Thyroid gland (tissue), 4 donors: ENCODE results near the gene ARHGEF11. TPM values are rescaled to one million over a fixed set of nuclear protein-coding genes. Genes with fewer than 3 reads are reported as not detected.

Source experiments
- DNase-seq, 2 donors: peaks; one replicate each; pipeline ENCODE4 v3.0.0-alpha.2; 2019
- H3K27ac ChIP-seq, 3 donors: fragments of 200-600 bp; sonication (generic); 1 replicate in 2 of 3; 2 replicates in 1 of 3; pipeline ENCODE4 v1.5.1; 2016 to 2019; ENCODE audit warnings: mild to moderate bottlenecking in 1 of 3, moderate library complexity in 1 of 3
- H3K27me3 ChIP-seq: fragments of 200-600 bp; sonication (generic); one replicate; pipeline ENCODE4 v1.5.1; 2019
- H3K36me3 ChIP-seq, 2 donors: fragments of 200-600 bp; sonication (generic); one replicate each; pipeline ENCODE4 v1.5.1; 2016 to 2019
- H3K4me1 ChIP-seq, 2 donors: fragments of 200-600 bp; sonication (generic); one replicate each; pipeline ENCODE4 v1.5.1; 2017 to 2019
- H3K4me3 ChIP-seq, 3 donors: fragments of 200-600 bp; sonication (generic); replicated peaks in 1 of 3; 1 replicate in 2 of 3; 2 replicates in 1 of 3; pipeline ENCODE4 v1.5.1; 2016; ENCODE audit warnings: mild to moderate bottlenecking in 1 of 3
- H3K9me3 ChIP-seq: fragments of 200-600 bp; sonication (generic); one replicate; pipeline ENCODE4 v1.5.1; 2017
- CTCF ChIP-seq, 6 experiments: fragments of 200-600 bp in 3 of 6; fragments of 450-650 bp in 3 of 6; sonication (generic) in 3 of 6; IDR thresholded peaks; one replicate each; pipeline ENCODE4 v1.5.1; 2016 to 2019; ENCODE audit warnings: antibody characterized with exemption in 6 of 6, mild to moderate bottlenecking in 2 of 6, inconsistent platforms in 1 of 6, moderate library complexity in 1 of 6
- POLR2A ChIP-seq, 2 donors: fragments of 450-650 bp; IDR thresholded peaks; one replicate each; pipeline ENCODE4 v1.6.1; 2017; ENCODE audit warnings: antibody characterized with exemption in 2 of 2, mild to moderate bottlenecking in 2 of 2, moderate library complexity in 1 of 2
- WGBS, 2 donors: methylation state at CpG; one replicate each; pipeline ENCODE4 v1.1.5; 2017; 5-methylcytosine and 5-hydroxymethylcytosine counted together
- intact Hi-C: fragments of 100-400 bp; cut with DNase I; formaldehyde crosslinking; loops from one replicate; pipeline ENCODE4 v1.15.1; 2023
- total RNA-seq, 4 donors: library from RNA; depleted of rRNA; stranded (reverse); fragments of >200 nt; gene quantifications; one replicate each; pipeline ENCODE4 v1.2.3, GENCODE V29; 2016

Gene ARHGEF11
- total RNA-seq, 4 donors from 2014 or later = 31.2 to 56.2 (median 47.4) TPM

- Histone ChIP-seq H3K27ac (no peak overlapping the region), H3K4me1 (no peaks in the 10 kb centered on the region), H3K36me3 (peaks cover 43 to 50% of the 10 kb centered on the region in 2 donors), H3K9me3 (no peaks in the 10 kb centered on the region), H3K4me3 (no peak overlapping the region), H3K27me3 (no peaks in the 10 kb centered on the region)
- DNase-seq = no peak
- no peak for TF ChIP-seq POLR2A (IDR thresholded peaks at IDR 0.05)
- TF ChIP-seq CTCF (IDR thresholded peaks at IDR 0.05) = no peak
- WGBS, 2 donors = 75 to 80% methylated on average over 4 of the region's 4 CpGs
- intact Hi-C loops = no loop called here
These were observed 83.8 kb downstream of the ARHGEF11 start for GRCh38 chr1:156961709-156962108.

GRCh38 chr1:156959925-156960324 is 85.6 kb downstream of the ARHGEF11 start:
- no peak for DNase-seq
- Histone ChIP-seq H3K4me1 (no peaks in the 10 kb centered on the region), H3K27ac (no peak overlapping the region), H3K4me3 (no peak overlapping the region), H3K36me3 (peaks cover 58 to 68% of the 10 kb centered on the region in 2 donors), H3K9me3 (no peaks in the 10 kb centered on the region), H3K27me3 (no peaks in the 10 kb centered on the region)
- 90 to 94% methylated on average over 6 of the region's 6 CpGs for WGBS, 2 donors
- intact Hi-C loops = no loop called here
- TF ChIP-seq CTCF (IDR thresholded peaks at IDR 0.05) = no peak
- no peak for TF ChIP-seq POLR2A (IDR thresholded peaks at IDR 0.05)

DNA sequence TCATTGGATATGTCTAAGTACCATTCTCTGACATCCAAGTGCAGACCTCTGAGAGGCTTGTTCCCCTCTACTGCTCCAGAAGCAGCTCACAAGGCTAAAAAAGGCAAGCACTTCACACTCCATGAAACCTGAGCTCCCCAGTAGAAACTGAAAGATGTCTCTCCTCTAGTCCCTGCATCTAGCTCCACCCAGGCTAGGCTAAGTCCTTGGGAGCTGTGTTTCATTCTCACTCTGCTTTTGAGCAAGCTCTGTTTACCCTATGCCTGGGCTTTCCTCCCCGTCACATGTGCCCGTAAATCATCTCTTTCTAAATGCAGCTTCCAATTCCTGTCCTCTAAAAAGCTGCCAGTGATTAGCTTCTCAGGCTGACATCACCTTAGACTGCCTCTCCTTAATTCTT is 86.1 kb downstream of the ARHGEF11 start:
- H3K36me3 ChIP-seq = peaks cover 62 to 69% of the 10 kb centered on the region in 2 donors
- no peak overlapping the region for H3K27ac ChIP-seq
- no peak overlapping the region for H3K4me3 ChIP-seq
- WGBS, 2 donors = 93% methylated on average over 2 of the region's 2 CpGs
- no peaks in the 10 kb centered on the region for H3K9me3 ChIP-seq
- H3K4me1 ChIP-seq = no peaks in the 10 kb centered on the region
- DNase-seq = peak in 1 of 2 donors; percentile 6
- intact Hi-C loops = no loop called here
- TF ChIP-seq CTCF (IDR thresholded peaks at IDR 0.05) = no peak
- TF ChIP-seq POLR2A (IDR thresholded peaks at IDR 0.05) = no peak
- H3K27me3 ChIP-seq = no peaks in the 10 kb centered on the region

GRCh38 chr1:156958247-156958714 is 87.3 kb downstream of the ARHGEF11 start:
- Histone ChIP-seq H3K36me3 (peaks cover 63 to 69% of the 10 kb centered on the region in 2 donors), H3K27me3 (no peaks in the 10 kb centered on the region), H3K9me3 (no peaks in the 10 kb centered on the region), H3K4me1 (no peaks in the 10 kb centered on the region), H3K27ac (no peak overlapping the region), H3K4me3 (no peak overlapping the region)
- intact Hi-C loops = no loop called here
- no peak for DNase-seq
- 65 to 78% methylated on average over 2 of the region's 2 CpGs for WGBS, 2 donors
- TF ChIP-seq CTCF (IDR thresholded peaks at IDR 0.05) (no peak), POLR2A (IDR thresholded peaks at IDR 0.05) (no peak)

DNA sequence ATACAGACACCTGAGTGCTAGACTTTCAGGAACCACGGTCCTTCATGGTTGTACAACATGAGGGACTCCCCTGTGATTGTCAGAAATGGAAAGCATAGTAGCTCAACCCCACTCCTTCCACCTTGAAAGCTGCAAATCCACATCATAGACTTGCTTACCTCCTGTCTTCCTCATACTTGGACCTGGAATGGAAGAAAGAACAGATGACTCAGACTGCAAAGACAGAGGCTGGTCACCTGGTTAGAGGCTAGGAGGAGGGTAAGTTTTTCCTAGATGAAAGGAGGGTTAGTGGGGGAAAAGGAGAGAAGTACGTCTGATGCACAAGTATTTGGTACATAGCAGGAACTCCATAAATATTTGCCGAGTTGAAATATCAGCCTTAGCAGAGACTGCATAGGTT is 87.9 kb downstream of the ARHGEF11 start:
- intact Hi-C loops = no loop called here
- Histone ChIP-seq H3K9me3 (no peaks in the 10 kb centered on the region), H3K36me3 (peaks cover 59 to 64% of the 10 kb centered on the region in 2 donors), H3K4me3 (no peak overlapping the region), H3K4me1 (no peaks in the 10 kb centered on the region), H3K27ac (no peak overlapping the region), H3K27me3 (no peaks in the 10 kb centered on the region)
- no peak for DNase-seq
- 86 to 88% methylated on average over 3 of the region's 3 CpGs for WGBS, 2 donors
- TF ChIP-seq POLR2A (IDR thresholded peaks at IDR 0.05) = no peak
- no peak for TF ChIP-seq CTCF (IDR thresholded peaks at IDR 0.05)
